Astrocyte (in vitro differentiated cells and primary cell): ENCODE data around the gene CCDC88B.

ENCODE experiments used
- CTCF ChIP-seq: IDR thresholded peaks from 2 replicates; pipeline ENCODE4 v1.5.1; 2011; ENCODE audit warnings: low read depth, mild to moderate bottlenecking, inconsistent platforms, low read length, moderate library complexity; ENCODE audit not compliant: insufficient read depth
- EZH2 ChIP-seq: IDR thresholded peaks from 2 replicates; pipeline ENCODE4 v1.6.1; 2012; ENCODE audit warnings: mild to moderate bottlenecking, low read length, inconsistent platforms; ENCODE audit not compliant: insufficient read depth

- TF ChIP-seq CTCF = no peak
- no peak for TF ChIP-seq EZH2
Measured at GRCh38 chr11:64294774-64295173, 45.2 kb upstream of the CCDC88B start.
